ENCODE measurements around the gene GAS5. TPM values are rescaled to one million over a fixed set of nuclear protein-coding genes. Genes with fewer than 3 reads are reported as not detected.

The GAS5 gene
- total and polyA plus RNA-seq, 10 of the 15 experiments (the other 5 are each of a cell fraction or from before 2014, with no cell fraction given): 289 to 1,137 (median 699) TPM

- TF ChIP-seq E4F1 (IDR thresholded peaks at IDR 0.05; ENCODE audit: borderline replicate concordance, partially characterized antibody): no peak
- TF ChIP-seq NR2C2 (IDR thresholded peaks at IDR 0.05; ENCODE audit: borderline replicate concordance, control insufficient read depth, insufficient read length, low read depth): no peak
- TF ChIP-seq GATAD2B (conservative IDR thresholded peaks at IDR 0.05; ENCODE audit: low read depth): no peak
- TF ChIP-seq MYC (IDR thresholded peaks at IDR 0.05; ENCODE audit: insufficient read depth, insufficient read length, insufficient replicate concordance, low read length, severe bottlenecking): no peak
- TF ChIP-seq ZNF274 (IDR thresholded peaks at IDR 0.05; ENCODE audit: insufficient read depth, insufficient read length): no peak
- TF ChIP-seq TARDBP (IDR thresholded peaks at IDR 0.05; ENCODE audit: borderline replicate concordance): no peak
- TF ChIP-seq REST (IDR thresholded peaks at IDR 0.05; ENCODE audit: low read depth, low read length): no peak
- TF ChIP-seq PKNOX1 (IDR thresholded peaks at IDR 0.05): no peak
- TF ChIP-seq PML (IDR thresholded peaks at IDR 0.05; ENCODE audit: low read length): no peak
- TF ChIP-seq STAT1 (conservative IDR thresholded peaks at IDR 0.05): no peak
Measured at GRCh38 chr1:173852105-173852504, 15.7 kb downstream of the GAS5 start (continued).

Data from GM12878 (cell line).